ENCODE results near the gene ARTN. TPM values are rescaled to one million over a fixed set of nuclear protein-coding genes. Genes with fewer than 3 reads are reported as not detected.
A peak's percentile ranks its signal among the peaks of the same experiment; 100 is the strongest.

ARTN gene
- total and polyA plus RNA-seq, 7 experiments from 2014 or later = 0.51 to 2.2 (median 0.68) TPM; not detected in 2

DNA sequence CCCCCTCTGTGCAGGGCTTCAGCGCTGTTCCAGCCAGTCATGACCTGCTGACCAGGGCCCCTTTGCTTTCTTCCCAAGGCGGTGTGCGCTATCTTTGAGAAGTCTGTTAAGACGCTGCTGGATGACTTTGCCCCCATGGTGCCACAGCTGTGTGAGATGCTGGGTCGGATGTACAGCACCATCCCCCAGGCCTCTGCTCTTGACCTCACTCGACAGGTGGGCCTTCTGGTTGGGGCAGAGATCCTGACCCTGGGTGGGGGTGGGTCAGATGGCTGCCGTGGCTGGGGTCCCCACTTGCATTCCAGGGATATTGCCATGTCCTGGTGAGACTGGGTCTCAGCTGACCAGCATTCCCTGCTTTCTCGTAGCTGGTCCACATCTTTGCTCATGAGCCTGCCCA lies 27.2 kb downstream of the ARTN start:
- H3K4me1 ChIP-seq (ENCODE audit: control insufficient read depth in 2 of 2, insufficient read depth in 2 of 2, low read length in 2 of 2) = no peaks in the 10 kb centered on the region
- POLR2A ChIA-PET = no interaction called here
- H3K27ac Mint-ChIP-seq = no peak overlapping the region
- H3K4me1 Mint-ChIP-seq = no peaks in the 10 kb centered on the region
- peaks cover 4 to 34% (median 19%) of the 10 kb centered on the region in 5 donors for H3K36me3 Mint-ChIP-seq
- peaks cover 0 to 54% (median 0%) of the 10 kb centered on the region in 3 experiments for H3K36me3 ChIP-seq (ENCODE audit: control insufficient read depth in 2 of 3, insufficient read depth in 3 of 3, low read length in 3 of 3)
- CTCF ChIA-PET = no interaction called here
- H3K27me3 ChIP-seq (ENCODE audit: control insufficient read depth in 2 of 2, insufficient read depth in 2 of 2, low read length in 2 of 2) = no peaks in the 10 kb centered on the region
- H3K9me3 Mint-ChIP-seq = no peaks in the 10 kb centered on the region
- ATAC-seq (no peak), DNase-seq (no peak)
- H3K27me3 Mint-ChIP-seq = no peaks in the 10 kb centered on the region
- H3K27ac ChIP-seq (ENCODE audit: low read depth, low read length) = no peak overlapping the region
- H3K9me3 ChIP-seq (ENCODE audit: control insufficient read depth in 2 of 3, low read length in 3 of 3) = no peaks in the 10 kb centered on the region
- no peak overlapping the region for H3K4me3 ChIP-seq (ENCODE audit: low read length)
- intact Hi-C loops (cut with micrococcal nuclease) = no loop called here
- no peak overlapping the region for H3K4me3 Mint-ChIP-seq

DNA sequence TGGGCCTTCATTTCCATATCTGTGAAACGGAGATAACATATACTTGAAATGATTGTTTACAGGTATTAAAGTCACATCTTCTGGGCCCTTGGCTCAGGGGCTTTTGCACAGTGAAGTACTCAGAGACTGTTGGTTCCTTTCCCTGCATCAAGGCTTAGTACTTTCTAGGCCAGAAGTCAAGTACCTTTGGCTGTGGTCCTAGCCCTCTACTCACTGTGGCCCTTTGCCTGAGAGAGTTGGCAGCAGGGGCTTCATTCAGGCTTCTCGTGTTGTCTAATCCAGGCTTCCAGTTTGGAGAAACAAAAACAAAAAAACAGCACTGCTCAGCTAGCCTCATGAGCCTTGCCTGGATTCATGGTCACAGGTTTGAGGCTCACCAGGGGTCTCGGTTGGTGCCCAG lies 28.1 kb downstream of the ARTN start:
- H3K9me3 ChIP-seq (ENCODE audit: control insufficient read depth in 2 of 3, low read length in 3 of 3) = no peaks in the 10 kb centered on the region
- intact Hi-C loops (cut with micrococcal nuclease) = no loop called here
- POLR2A ChIA-PET = no interaction called here
- CTCF ChIA-PET = no interaction called here
- Mint-ChIP-seq H3K27ac (no peak overlapping the region), H3K9me3 (no peaks in the 10 kb centered on the region), H3K4me3 (no peak overlapping the region), H3K36me3 (peaks cover 4 to 34% (median 19%) of the 10 kb centered on the region in 5 donors), H3K27me3 (no peaks in the 10 kb centered on the region), H3K4me1 (no peaks in the 10 kb centered on the region)
- no peaks in the 10 kb centered on the region for H3K27me3 ChIP-seq (ENCODE audit: control insufficient read depth in 2 of 2, insufficient read depth in 2 of 2, low read length in 2 of 2)
- no peaks in the 10 kb centered on the region for H3K4me1 ChIP-seq (ENCODE audit: control insufficient read depth in 2 of 2, insufficient read depth in 2 of 2, low read length in 2 of 2)
- DNase-seq (no peak), ATAC-seq (no peak)
- H3K36me3 ChIP-seq (ENCODE audit: control insufficient read depth in 2 of 3, insufficient read depth in 3 of 3, low read length in 3 of 3) = peaks cover 0 to 48% (median 0%) of the 10 kb centered on the region in 3 experiments
- no peak overlapping the region for H3K4me3 ChIP-seq (ENCODE audit: low read length)
- H3K27ac ChIP-seq (ENCODE audit: low read depth, low read length) = no peak overlapping the region

DNA sequence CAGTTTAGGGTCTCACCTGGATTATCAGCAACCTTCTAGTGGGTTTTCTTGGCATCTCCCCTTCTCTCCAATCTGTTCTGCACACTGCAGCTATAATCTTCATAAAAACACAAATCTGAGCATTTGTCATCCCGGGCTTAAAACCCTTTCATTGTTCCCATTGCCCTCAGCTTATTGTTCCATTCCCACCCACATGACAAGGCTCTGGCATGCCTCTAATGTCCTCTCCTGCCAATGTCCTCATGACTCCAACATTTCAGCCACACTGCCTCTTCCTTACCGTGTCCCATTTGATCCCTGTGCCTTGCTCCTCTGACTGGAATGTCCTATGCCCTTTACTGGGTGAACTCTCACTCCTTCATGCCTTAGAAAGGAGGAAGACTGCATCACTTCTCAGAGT lies 28.7 kb downstream of the ARTN start:
- H3K36me3 ChIP-seq (ENCODE audit: control insufficient read depth in 2 of 3, insufficient read depth in 3 of 3, low read length in 3 of 3) = peaks cover 0 to 42% (median 0%) of the 10 kb centered on the region in 3 experiments
- ChIA-PET POLR2A (no interaction called here), CTCF (no interaction called here)
- no peak overlapping the region for H3K4me3 ChIP-seq (ENCODE audit: low read length)
- no peaks in the 10 kb centered on the region for H3K9me3 ChIP-seq (ENCODE audit: control insufficient read depth in 2 of 3, low read length in 3 of 3)
- no peaks in the 10 kb centered on the region for H3K27me3 ChIP-seq (ENCODE audit: control insufficient read depth in 2 of 2, insufficient read depth in 2 of 2, low read length in 2 of 2)
- no peak overlapping the region for H3K27ac ChIP-seq (ENCODE audit: low read depth, low read length)
- DNase-seq (no peak), ATAC-seq (no peak)
- no peaks in the 10 kb centered on the region for H3K9me3 Mint-ChIP-seq
- H3K36me3 Mint-ChIP-seq = peaks cover 4 to 31% (median 15%) of the 10 kb centered on the region in 5 donors
- H3K27ac Mint-ChIP-seq = no peak overlapping the region
- no peak overlapping the region for H3K4me3 Mint-ChIP-seq
- no peaks in the 10 kb centered on the region for H3K4me1 ChIP-seq (ENCODE audit: control insufficient read depth in 2 of 2, insufficient read depth in 2 of 2, low read length in 2 of 2)
- no peaks in the 10 kb centered on the region for H3K4me1 Mint-ChIP-seq
- intact Hi-C loops (cut with micrococcal nuclease) = no loop called here
- no peaks in the 10 kb centered on the region for H3K27me3 Mint-ChIP-seq

DNA sequence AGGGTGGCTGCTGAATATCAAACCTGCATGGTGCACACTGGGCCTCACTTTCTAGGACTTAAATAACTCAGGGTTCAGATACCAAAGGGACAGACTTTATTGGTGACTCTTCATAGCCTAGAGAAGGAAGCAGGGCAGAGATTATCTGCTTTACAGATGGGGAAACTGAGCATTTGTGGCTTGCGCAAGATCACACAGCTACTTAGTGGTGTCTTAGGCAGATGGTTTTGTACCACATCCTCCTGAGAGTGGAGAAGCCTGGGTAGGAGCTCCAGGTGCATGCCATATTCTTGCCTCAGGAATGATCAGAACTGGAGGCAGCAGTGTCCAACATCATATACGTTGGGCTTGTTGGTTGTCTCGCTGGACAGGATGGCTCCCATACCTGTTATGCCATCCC lies 29.4 kb downstream of the ARTN start:
- Mint-ChIP-seq H3K27ac (no peak overlapping the region), H3K27me3 (no peaks in the 10 kb centered on the region), H3K36me3 (peaks cover 4 to 28% (median 12%) of the 10 kb centered on the region in 5 donors), H3K4me3 (no peak overlapping the region), H3K4me1 (no peaks in the 10 kb centered on the region), H3K9me3 (no peaks in the 10 kb centered on the region)
- Histone ChIP-seq H3K9me3 (ENCODE audit: control insufficient read depth in 2 of 3, low read length in 3 of 3) (no peaks in the 10 kb centered on the region), H3K27me3 (ENCODE audit: control insufficient read depth in 2 of 2, insufficient read depth in 2 of 2, low read length in 2 of 2) (no peaks in the 10 kb centered on the region), H3K36me3 (ENCODE audit: control insufficient read depth in 2 of 3, insufficient read depth in 3 of 3, low read length in 3 of 3) (peaks cover 0 to 35% (median 0%) of the 10 kb centered on the region in 3 experiments), H3K27ac (ENCODE audit: low read depth, low read length) (no peak overlapping the region), H3K4me1 (ENCODE audit: control insufficient read depth in 2 of 2, insufficient read depth in 2 of 2, low read length in 2 of 2) (no peaks in the 10 kb centered on the region), H3K4me3 (ENCODE audit: low read length) (no peak overlapping the region)
- CTCF ChIA-PET = interaction anchor here (0.7 to 1.0 kb wide), 2 partner anchors 9 to 28 kb away, joined by 3 to 4 read pairs; no protein-coding TSS in a partner anchor
- ATAC-seq (no peak), DNase-seq (no peak)
- intact Hi-C loops (cut with micrococcal nuclease) = no loop called here
- POLR2A ChIA-PET = no interaction called here

DNA sequence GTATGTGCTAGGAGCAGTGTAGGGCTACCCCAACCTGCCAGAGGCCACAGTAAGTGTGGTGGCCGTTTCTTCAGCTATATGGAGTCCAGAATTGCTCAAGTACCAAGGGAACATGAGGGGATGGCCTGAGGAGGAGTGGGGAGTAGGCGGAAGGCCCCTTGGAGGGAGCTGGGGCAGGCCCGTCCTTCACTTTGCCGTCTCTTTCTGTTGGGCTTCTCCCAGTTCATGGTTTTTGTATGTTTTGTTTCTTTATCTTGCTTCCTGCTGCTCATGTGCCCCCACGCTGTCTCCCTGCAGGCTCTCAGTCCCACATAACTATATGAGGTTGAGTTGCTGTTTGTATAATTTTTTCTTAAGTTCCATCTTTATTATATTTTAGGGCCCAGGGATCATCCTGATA lies 30.3 kb downstream of the ARTN start:
- intact Hi-C loops (cut with micrococcal nuclease) = no loop called here
- ChIA-PET CTCF (interaction anchor here (0.7 to 1.0 kb wide), 3 partner anchors 8 to 29 kb away, joined by 3 to 4 read pairs (median 3); no protein-coding TSS in a partner anchor), POLR2A (interaction anchor here (0.9 kb wide), 1 partner anchor 11 kb away, joined by 3 read pairs; the partner anchor contains the start of gene ATP6V0B)
- no peak overlapping the region for H3K4me3 ChIP-seq (ENCODE audit: low read length)
- H3K27me3 ChIP-seq (ENCODE audit: control insufficient read depth in 2 of 2, insufficient read depth in 2 of 2, low read length in 2 of 2) = no peaks in the 10 kb centered on the region
- H3K27me3 Mint-ChIP-seq = no peaks in the 10 kb centered on the region
- peaks cover 0 to 26% (median 0%) of the 10 kb centered on the region in 3 experiments for H3K36me3 ChIP-seq (ENCODE audit: control insufficient read depth in 2 of 3, insufficient read depth in 3 of 3, low read length in 3 of 3)
- H3K27ac ChIP-seq (ENCODE audit: low read depth, low read length) = no peak overlapping the region
- no peaks in the 10 kb centered on the region for H3K9me3 ChIP-seq (ENCODE audit: control insufficient read depth in 2 of 3, low read length in 3 of 3)
- ATAC-seq (no peak), DNase-seq (no peak)
- no peaks in the 10 kb centered on the region for H3K4me1 ChIP-seq (ENCODE audit: control insufficient read depth in 2 of 2, insufficient read depth in 2 of 2, low read length in 2 of 2)
- no peaks in the 10 kb centered on the region for H3K4me1 Mint-ChIP-seq
- peaks cover 4 to 19% (median 4%) of the 10 kb centered on the region in 5 donors for H3K36me3 Mint-ChIP-seq
- H3K9me3 Mint-ChIP-seq = no peaks in the 10 kb centered on the region
- H3K4me3 Mint-ChIP-seq = no peak overlapping the region
- H3K27ac Mint-ChIP-seq = no peak overlapping the region

DNA sequence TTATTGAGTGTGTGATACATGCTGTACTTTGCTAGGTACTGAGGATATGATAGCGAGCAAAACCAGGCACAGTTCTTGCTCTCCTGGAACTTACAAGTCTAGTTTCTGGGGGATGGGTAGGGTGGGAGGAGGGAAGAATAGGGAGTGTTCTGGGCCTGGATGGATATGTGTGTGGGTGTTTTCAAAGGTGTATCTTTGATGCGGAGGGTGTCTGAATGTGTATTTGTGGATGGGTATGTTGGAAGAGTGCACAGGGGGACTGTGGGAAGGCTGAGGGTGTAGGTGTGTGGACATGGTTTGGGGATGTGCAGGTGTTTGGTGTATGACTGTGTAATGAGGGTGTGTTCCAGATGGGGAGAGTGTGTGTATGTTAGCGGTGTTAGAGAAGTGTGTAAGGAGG lies 31.7 kb downstream of the ARTN start:
- H3K4me1 Mint-ChIP-seq = peaks cover 3 to 13% (median 12%) of the 10 kb centered on the region in 7 donors
- H3K36me3 Mint-ChIP-seq = peaks cover 0 to 15% (median 8%) of the 10 kb centered on the region in 5 donors
- no peak overlapping the region for H3K4me3 ChIP-seq (ENCODE audit: low read length)
- POLR2A ChIA-PET = no interaction called here
- no peaks in the 10 kb centered on the region for H3K9me3 ChIP-seq (ENCODE audit: control insufficient read depth in 2 of 3, low read length in 3 of 3)
- no peak for ATAC-seq
- peaks cover 2 to 8% of the 10 kb centered on the region in 2 donors for H3K4me1 ChIP-seq (ENCODE audit: control insufficient read depth in 2 of 2, insufficient read depth in 2 of 2, low read length in 2 of 2)
- no peaks in the 10 kb centered on the region for H3K9me3 Mint-ChIP-seq
- no peak for DNase-seq
- no peak overlapping the region for H3K27ac Mint-ChIP-seq
- no peaks in the 10 kb centered on the region for H3K27me3 ChIP-seq (ENCODE audit: control insufficient read depth in 2 of 2, insufficient read depth in 2 of 2, low read length in 2 of 2)
- peaks cover 0 to 17% (median 0%) of the 10 kb centered on the region in 3 experiments for H3K36me3 ChIP-seq (ENCODE audit: control insufficient read depth in 2 of 3, insufficient read depth in 3 of 3, low read length in 3 of 3)
- H3K4me3 Mint-ChIP-seq = no peak overlapping the region
- CTCF ChIA-PET = no interaction called here
- intact Hi-C loops (cut with micrococcal nuclease) = no loop called here
- no peaks in the 10 kb centered on the region for H3K27me3 Mint-ChIP-seq
- no peak overlapping the region for H3K27ac ChIP-seq (ENCODE audit: low read depth, low read length)

DNA sequence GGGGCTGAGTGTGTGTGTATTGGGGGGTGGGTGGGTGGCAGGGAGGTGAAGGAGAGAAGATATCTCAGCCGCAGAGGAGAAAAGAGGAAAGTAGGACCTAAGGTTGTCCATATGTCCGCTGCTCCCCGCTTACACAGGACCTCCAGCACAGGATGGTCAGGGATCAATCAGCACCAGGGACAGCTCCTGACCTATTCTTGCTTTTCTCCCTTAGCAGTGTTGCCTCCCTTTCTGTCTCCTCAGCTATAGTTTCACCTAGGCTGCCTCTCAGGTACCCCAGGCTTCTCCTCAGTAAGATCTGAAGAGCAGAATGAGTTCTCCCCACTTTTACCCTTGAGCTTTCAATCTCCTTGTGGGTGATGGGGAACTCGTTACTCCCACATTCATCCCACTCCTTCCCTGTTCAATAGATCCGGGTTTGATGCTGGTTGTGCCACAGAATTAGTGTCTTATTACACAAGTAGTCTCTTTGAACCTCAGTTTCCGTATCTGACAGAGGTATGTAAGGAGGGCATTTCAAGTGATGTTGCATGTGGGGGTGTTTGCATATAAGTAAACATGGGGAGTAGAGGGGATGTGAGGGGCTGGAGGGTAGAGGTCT lies 34.8 kb downstream of the ARTN start:
- no peak for DNase-seq
- ATAC-seq = no peak

More for the DNA sequence above, 34.8 kb downstream of the ARTN start:
- Histone ChIP-seq H3K9me3 (ENCODE audit: control insufficient read depth in 2 of 3, low read length in 3 of 3) (no peaks in the 10 kb centered on the region), H3K4me1 (ENCODE audit: control insufficient read depth in 2 of 2, insufficient read depth in 2 of 2, low read length in 2 of 2) (peaks cover 9 to 15% of the 10 kb centered on the region in 2 donors), H3K27ac (ENCODE audit: low read depth, low read length) (no peak overlapping the region), H3K4me3 (ENCODE audit: low read length) (no peak overlapping the region), H3K36me3 (ENCODE audit: control insufficient read depth in 2 of 3, insufficient read depth in 3 of 3, low read length in 3 of 3) (peaks cover 0 to 15% (median 0%) of the 10 kb centered on the region in 3 experiments), H3K27me3 (ENCODE audit: control insufficient read depth in 2 of 2, insufficient read depth in 2 of 2, low read length in 2 of 2) (no peaks in the 10 kb centered on the region)
- POLR2A ChIA-PET = no interaction called here
- intact Hi-C loops (cut with micrococcal nuclease) = loop anchor here in 1 of 2 donors (1.0 kb wide), 1 partner anchor 205 kb away; no protein-coding TSS in a partner anchor
- Mint-ChIP-seq H3K27ac (peak overlapping the region in 1 of 9 donors; percentile 26), H3K4me1 (peaks cover 15 to 31% (median 24%) of the 10 kb centered on the region in 7 donors), H3K9me3 (no peaks in the 10 kb centered on the region), H3K4me3 (no peak overlapping the region), H3K36me3 (peaks cover 0 to 4% (median 0%) of the 10 kb centered on the region in 5 donors), H3K27me3 (no peaks in the 10 kb centered on the region)
- CTCF ChIA-PET = no interaction called here

All from naive thymus-derived CD4-positive, alpha-beta T cell (primary cell).